Vagina (tissue), 2 donors: ENCODE measurements around the gene THSD7A.

Experiments
- POLR2A ChIP-seq, 2 donors: fragments of 450-650 bp; IDR thresholded peaks; one replicate each; pipeline ENCODE4 v1.6.1; 2017; ENCODE audit warnings: antibody characterized with exemption in 2 of 2, mild to moderate bottlenecking in 2 of 2, moderate library complexity in 2 of 2
- POLR2AphosphoS5 ChIP-seq, 2 donors: sonication (generic); formaldehyde crosslinking; IDR thresholded peaks; one replicate each; pipeline ENCODE4 v1.9.0; 2017; ENCODE audit warnings: antibody characterized with exemption in 2 of 2, mild to moderate bottlenecking in 2 of 2, low read depth in 1 of 2; ENCODE audit not compliant: insufficient read depth in 1 of 2
- TF ChIP-seq, protein P1 (sequence below), 3 experiments: fragments of 450-650 bp in 2 of 3; fragments of 200-600 bp in 1 of 3; sonication (generic) in 1 of 3; IDR thresholded peaks; one replicate each; pipeline ENCODE4 v1.5.1; 2017 to 2019; ENCODE audit warnings: antibody characterized with exemption in 3 of 3, mild to moderate bottlenecking in 2 of 3, moderate library complexity in 2 of 3

DNA sequence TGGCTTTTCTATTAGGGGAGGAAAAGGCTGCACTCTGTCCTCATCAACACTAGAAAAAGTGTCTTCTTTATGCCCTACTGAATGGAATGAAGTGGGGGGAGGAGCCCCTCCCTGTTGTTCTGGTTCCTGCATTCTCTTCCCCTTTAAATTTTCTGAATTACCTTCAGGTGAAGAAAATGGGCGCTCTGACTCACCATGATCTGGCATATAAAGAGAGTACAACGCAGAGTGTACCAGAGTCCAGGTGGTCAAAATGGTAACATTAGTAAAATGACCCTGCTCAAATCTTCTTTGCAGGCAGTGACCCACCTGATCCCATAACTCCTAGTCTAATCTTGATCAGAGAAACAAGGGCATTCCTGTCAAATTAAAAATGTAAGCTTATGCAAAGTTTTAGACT lies 80.7 kb downstream of the THSD7A start:
- TF ChIP-seq POLR2A (IDR thresholded peaks at IDR 0.05) (no peak), POLR2AphosphoS5 (IDR thresholded peaks at IDR 0.05; ENCODE audit: insufficient read depth in 1 of 2, low read depth in 1 of 2) (no peak)
- TF ChIP-seq, protein P1, sequence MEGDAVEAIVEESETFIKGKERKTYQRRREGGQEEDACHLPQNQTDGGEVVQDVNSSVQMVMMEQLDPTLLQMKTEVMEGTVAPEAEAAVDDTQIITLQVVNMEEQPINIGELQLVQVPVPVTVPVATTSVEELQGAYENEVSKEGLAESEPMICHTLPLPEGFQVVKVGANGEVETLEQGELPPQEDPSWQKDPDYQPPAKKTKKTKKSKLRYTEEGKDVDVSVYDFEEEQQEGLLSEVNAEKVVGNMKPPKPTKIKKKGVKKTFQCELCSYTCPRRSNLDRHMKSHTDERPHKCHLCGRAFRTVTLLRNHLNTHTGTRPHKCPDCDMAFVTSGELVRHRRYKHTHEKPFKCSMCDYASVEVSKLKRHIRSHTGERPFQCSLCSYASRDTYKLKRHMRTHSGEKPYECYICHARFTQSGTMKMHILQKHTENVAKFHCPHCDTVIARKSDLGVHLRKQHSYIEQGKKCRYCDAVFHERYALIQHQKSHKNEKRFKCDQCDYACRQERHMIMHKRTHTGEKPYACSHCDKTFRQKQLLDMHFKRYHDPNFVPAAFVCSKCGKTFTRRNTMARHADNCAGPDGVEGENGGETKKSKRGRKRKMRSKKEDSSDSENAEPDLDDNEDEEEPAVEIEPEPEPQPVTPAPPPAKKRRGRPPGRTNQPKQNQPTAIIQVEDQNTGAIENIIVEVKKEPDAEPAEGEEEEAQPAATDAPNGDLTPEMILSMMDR (IDR thresholded peaks at IDR 0.05) = no peak
